Coronary artery (tissue), 2 donors: ENCODE measurements around the gene DDI1.

Experiments used
- DNase-seq: peaks from one replicate; pipeline ENCODE4 v3.0.0-alpha.2; 2017; ENCODE audit warnings: low spot score
- H3K27ac ChIP-seq, 2 donors: fragments of 200-600 bp; sonication (generic); one replicate each; pipeline ENCODE4 v1.5.1; 2016 to 2019
- H3K4me3 ChIP-seq: fragments of 200-600 bp; sonication (generic); 2 replicates; pipeline ENCODE4 v1.5.1; 2016; ENCODE audit warnings: mild to moderate bottlenecking, moderate library complexity
- TF ChIP-seq, protein P1 (sequence below): fragments of 200-600 bp; sonication (generic); IDR thresholded peaks from one replicate; pipeline ENCODE4 v1.5.1; 2019; ENCODE audit warnings: antibody characterized with exemption

DDI1 gene

GRCh38 chr11:104036588-104036987 is at the start of gene DDI1:
Gene DDI1 (plus strand): TSS chr11:104036640. CDS start chr11:104036823, 183 bp downstream.
- Histone ChIP-seq H3K27ac (no peak within 1 kb of the TSS), H3K4me3 (no peak within 1 kb of the TSS)
- TF ChIP-seq, protein P1, sequence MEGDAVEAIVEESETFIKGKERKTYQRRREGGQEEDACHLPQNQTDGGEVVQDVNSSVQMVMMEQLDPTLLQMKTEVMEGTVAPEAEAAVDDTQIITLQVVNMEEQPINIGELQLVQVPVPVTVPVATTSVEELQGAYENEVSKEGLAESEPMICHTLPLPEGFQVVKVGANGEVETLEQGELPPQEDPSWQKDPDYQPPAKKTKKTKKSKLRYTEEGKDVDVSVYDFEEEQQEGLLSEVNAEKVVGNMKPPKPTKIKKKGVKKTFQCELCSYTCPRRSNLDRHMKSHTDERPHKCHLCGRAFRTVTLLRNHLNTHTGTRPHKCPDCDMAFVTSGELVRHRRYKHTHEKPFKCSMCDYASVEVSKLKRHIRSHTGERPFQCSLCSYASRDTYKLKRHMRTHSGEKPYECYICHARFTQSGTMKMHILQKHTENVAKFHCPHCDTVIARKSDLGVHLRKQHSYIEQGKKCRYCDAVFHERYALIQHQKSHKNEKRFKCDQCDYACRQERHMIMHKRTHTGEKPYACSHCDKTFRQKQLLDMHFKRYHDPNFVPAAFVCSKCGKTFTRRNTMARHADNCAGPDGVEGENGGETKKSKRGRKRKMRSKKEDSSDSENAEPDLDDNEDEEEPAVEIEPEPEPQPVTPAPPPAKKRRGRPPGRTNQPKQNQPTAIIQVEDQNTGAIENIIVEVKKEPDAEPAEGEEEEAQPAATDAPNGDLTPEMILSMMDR, result no peak
- no peak for DNase-seq

DNA sequence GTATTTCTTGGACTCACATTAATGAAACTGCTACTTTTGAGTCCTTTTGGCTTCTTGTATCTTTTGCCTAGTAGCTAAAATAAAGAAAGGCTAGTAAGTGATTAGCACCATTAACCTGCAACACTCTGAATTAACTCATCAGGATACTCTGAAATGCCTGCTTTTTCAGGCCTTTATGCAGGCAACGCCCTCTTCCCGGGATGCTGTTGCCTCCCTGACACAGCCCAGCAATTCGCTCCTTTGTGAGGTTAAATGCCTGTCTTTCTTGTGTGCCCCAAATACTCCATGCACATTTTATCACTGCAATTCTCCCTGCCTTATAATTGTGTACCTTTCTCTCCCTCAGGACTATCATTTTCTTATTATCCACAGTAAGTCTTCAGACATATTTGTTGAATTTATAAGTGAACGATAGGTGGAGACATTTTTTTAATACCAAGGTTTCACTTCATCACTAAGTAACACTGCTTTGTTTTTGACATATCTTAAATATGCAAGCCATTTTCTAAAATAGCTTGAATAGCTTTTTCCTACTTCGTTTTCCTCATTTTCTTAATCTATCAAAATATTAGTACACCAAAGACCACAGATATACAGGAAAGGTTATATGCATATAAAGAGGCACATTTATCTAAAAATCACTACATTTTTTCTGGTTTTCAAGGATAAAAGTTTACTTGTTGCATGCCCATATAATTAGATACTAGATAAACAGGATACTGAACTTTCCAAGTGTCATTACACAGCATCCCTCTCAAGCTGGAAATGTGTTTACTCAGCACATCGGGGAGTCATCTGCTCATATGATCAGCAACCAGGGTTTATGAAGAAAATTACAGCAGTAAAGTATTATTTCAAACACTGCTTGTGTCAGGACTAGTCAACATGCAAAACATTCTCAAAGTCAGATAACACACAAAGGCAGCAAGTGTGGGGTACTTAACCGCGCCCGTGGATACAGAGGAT is 48.5 kb upstream of the DDI1 start:
- DNase-seq, result no peak
- H3K27ac ChIP-seq, result no peak overlapping the region
- TF ChIP-seq, protein P1, result no peak
- H3K4me3 ChIP-seq, result no peak overlapping the region

DNA sequence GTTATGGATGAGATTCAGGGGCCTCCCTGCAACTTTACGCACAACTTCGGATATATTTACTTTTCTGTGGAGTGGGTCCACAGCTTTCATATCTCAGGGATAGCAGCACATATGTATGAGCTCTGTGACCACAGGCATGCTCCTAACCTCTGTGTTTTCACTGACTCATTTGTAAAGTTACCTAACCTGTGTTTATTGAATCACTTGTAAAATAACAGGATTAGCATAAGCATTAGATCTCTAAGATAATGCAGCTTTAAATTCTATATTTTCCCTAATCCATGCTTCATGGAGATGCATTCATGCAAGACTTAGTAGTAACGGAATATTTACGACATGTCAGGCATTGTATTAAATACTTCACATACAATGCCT is 47.9 kb upstream of the DDI1 start:
- Histone ChIP-seq H3K4me3 (no peak overlapping the region), H3K27ac (no peak overlapping the region)
- TF ChIP-seq, protein P1, result no peak
- no peak for DNase-seq

DNA sequence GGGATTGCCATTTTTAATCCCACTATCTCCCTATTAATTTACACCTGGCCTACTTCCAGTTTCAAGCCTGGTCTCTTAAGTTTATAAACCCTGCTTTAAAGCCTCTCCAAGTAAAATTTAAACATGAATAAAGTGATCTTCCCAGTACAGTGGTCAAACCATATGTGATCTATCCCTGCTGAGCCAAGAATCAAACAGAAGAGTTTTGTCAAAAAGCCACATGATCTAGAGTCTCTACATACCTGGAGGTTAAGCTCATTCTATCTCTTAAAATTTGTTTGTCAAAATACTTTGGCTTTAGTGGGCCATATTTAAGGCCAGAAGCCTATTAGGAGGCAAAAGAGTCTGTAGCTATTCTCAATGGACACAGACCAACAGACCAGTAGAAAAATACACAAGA is 42.9 kb upstream of the DDI1 start:
- no peak for DNase-seq
- TF ChIP-seq, protein P1, result no peak
- Histone ChIP-seq H3K27ac (no peak overlapping the region), H3K4me3 (no peak overlapping the region)

DNA sequence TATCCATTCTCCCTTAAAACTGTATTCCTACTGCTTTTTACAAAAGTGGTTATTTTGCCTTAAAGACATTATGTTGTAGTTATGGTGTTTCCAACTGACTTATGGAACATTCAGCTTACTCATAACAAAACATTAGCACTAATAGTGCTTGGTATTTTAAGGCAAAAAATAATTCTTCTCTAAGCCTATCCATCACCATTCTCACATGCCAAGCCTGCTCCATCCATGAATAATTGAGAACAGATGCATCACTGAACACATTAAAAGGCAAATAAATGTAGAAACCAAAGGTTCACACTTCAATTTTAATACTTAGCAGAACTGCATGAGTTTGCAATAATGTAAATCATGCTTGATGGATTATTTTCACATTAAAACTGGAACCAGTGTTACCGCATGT is 42.3 kb upstream of the DDI1 start:
- Histone ChIP-seq H3K27ac (no peak overlapping the region), H3K4me3 (no peak overlapping the region)
- DNase-seq, result no peak
- TF ChIP-seq, protein P1, result no peak

DNA sequence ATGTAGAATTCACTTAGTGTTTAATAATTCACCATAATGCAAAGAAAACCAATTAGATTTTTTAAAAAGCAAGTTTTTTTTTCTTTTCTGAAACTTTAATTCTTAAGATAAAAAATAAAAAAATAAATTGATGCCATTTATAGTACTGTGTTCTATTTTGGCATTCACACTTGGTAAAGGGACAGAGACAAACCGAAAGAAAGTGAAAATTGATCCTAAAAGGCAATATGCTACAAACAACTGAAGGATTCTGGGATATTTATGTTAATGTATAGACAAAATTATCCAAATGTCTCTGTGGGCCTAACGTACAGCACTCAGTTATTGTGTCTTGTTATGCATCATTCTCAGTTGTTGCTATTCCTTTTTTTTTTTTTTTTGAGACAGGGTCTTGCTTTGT is 41.9 kb upstream of the DDI1 start:
- H3K27ac ChIP-seq, result no peak overlapping the region
- no peak overlapping the region for H3K4me3 ChIP-seq
- TF ChIP-seq, protein P1, result no peak
- no peak for DNase-seq

DNA sequence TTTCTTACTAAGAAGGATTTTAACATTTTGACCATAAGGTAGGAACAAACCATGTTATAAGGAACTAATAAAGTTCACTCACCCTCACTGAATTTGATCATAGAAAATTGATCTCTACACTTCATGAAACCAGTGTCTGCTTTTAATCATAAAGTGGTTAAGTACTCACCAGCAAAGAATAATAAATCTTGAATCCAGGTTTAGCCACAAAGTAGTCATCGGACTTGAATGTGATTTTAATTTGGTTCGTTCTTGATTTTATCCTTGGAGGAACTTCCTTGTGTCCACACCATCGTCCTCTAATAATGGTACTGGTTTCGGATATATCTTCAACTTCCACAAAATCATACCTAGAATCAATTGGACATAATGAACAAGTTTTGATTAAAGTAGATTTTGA is 40.5 kb upstream of the DDI1 start:
- TF ChIP-seq, protein P1, result no peak
- no peak for DNase-seq
- Histone ChIP-seq H3K4me3 (no peak overlapping the region), H3K27ac (no peak overlapping the region)
